Ascending aorta (tissue), 2 donors: ENCODE measurements around the gene EMP1. TPM values are rescaled to one million over a fixed set of nuclear protein-coding genes. Genes with fewer than 3 reads are reported as not detected.
A peak's percentile ranks its signal among the peaks of the same experiment; 100 is the strongest.

ENCODE experiments used
- DNase-seq, 2 donors: peaks; one replicate each; pipeline ENCODE4 v3.0.0-alpha.2; 2019; ENCODE audit warnings: low spot score in 2 of 2
- H3K27ac ChIP-seq, 2 donors: fragments of 200-600 bp; sonication (generic); one replicate each; pipeline ENCODE4 v1.5.1; 2016 to 2017; ENCODE audit warnings: mild to moderate bottlenecking in 1 of 2
- H3K27me3 ChIP-seq: fragments of 200-600 bp; sonication (generic); one replicate; pipeline ENCODE4 v1.5.1; 2017
- H3K36me3 ChIP-seq, 2 donors: fragments of 200-600 bp; sonication (generic); one replicate each; pipeline ENCODE4 v1.5.1; 2016
- H3K4me1 ChIP-seq, 2 donors: fragments of 200-600 bp; sonication (generic); one replicate each; pipeline ENCODE4 v1.5.1; 2016 to 2017; ENCODE audit warnings: mild to moderate bottlenecking in 1 of 2
- H3K4me3 ChIP-seq, 2 donors: fragments of 200-600 bp; sonication (generic); one replicate each; pipeline ENCODE4 v1.5.1; 2016 to 2017; ENCODE audit warnings: mild to moderate bottlenecking in 1 of 2
- H3K9me3 ChIP-seq, 2 donors: fragments of 200-600 bp; sonication (generic); one replicate each; pipeline ENCODE4 v1.5.1; 2016
- CTCF ChIP-seq, 3 experiments: fragments of 200-600 bp in 2 of 3; fragments of 450-650 bp in 1 of 3; sonication (generic) in 2 of 3; IDR thresholded peaks; one replicate each; pipeline ENCODE4 v1.5.1; 2016 to 2019; ENCODE audit warnings: antibody characterized with exemption in 3 of 3, mild to moderate bottlenecking in 1 of 3, moderate library complexity in 1 of 3
- intact Hi-C: fragments of 100-400 bp; cut with DNase I; formaldehyde crosslinking; loops from one replicate; pipeline ENCODE4 v1.15.1; 2023
- total RNA-seq: library from RNA; depleted of rRNA; stranded (reverse); fragments of >200 nt; gene quantifications from one replicate; pipeline ENCODE4 v1.1.0, GENCODE V29; 2016

The EMP1 gene
- total RNA-seq, 1 donor from 2014 or later: 588 TPM

- Histone ChIP-seq H3K9me3 (no peaks in the 10 kb centered on the region), H3K4me1 (peaks cover 3 to 7% of the 10 kb centered on the region in 2 donors), H3K27me3 (no peaks in the 10 kb centered on the region), H3K4me3 (no peak overlapping the region), H3K36me3 (no peaks in the 10 kb centered on the region), H3K27ac (peak overlapping the region in 1 of 2 donors; percentile 24)
- DNase-seq: no peak
- intact Hi-C loops: loop anchor here (5.0 kb wide), 2 partner anchors 152 to 292 kb away; partner anchors contain the start of gene FAM234B
- no peak for TF ChIP-seq CTCF (IDR thresholded peaks at IDR 0.05)
Measured at GRCh38 chr12:13194401-13195110, 2.0 kb upstream of the EMP1 start.

DNA sequence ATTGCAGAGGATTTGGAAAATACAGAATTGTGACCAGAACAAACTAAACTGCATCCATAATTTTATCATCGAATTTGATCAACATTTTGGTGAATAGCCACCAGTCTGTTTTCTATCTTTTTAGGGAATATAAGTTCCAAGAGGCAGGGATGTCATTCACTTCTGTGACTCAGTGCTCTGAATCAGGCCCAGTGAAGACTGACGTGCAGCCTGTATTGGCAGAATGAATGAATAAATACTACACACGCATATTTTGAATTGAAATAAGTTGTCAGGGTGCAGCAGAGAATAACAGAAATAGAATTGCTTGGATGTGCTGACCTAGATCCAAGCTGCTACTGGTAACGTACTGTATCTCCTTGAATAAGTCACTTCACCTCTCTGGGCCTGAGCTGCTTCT, 1.3 kb upstream of the EMP1 start:
- peak overlapping the region; percentile 82 to 85 for H3K27ac ChIP-seq
- DNase-seq: no peak
- no peaks in the 10 kb centered on the region for H3K27me3 ChIP-seq
- H3K4me3 ChIP-seq: no peak overlapping the region
- no peaks in the 10 kb centered on the region for H3K9me3 ChIP-seq
- intact Hi-C loops: loop anchor here (5.0 kb wide), 2 partner anchors 153 to 293 kb away; partner anchors contain the start of gene FAM234B
- no peaks in the 10 kb centered on the region for H3K36me3 ChIP-seq
- no peak for TF ChIP-seq CTCF (IDR thresholded peaks at IDR 0.05)
- H3K4me1 ChIP-seq: peaks cover 3 to 7% of the 10 kb centered on the region in 2 donors

DNA sequence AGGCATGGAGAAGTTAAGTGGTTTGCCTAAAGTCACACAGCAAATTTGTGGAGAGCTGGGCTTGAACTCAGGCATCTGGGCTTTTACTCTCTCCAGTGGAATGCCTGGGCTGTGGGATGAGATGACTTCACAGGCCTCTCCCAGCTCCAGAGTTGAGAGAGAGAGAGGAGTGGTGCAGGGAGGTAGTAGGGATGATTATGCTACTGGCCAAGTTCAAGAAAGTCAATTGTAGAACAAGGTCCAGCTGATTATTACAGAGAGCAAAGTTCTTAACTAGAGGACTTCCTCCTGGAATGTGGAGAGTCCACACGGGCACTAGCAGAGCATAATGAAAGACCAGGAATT, 769 bp upstream of the EMP1 start:
- no peak for TF ChIP-seq CTCF (IDR thresholded peaks at IDR 0.05)
- Histone ChIP-seq H3K9me3 (no peaks in the 10 kb centered on the region), H3K36me3 (no peaks in the 10 kb centered on the region), H3K27me3 (no peaks in the 10 kb centered on the region), H3K4me3 (peak overlapping the region in 1 of 2 donors; percentile 71), H3K4me1 (peaks cover 3 to 7% of the 10 kb centered on the region in 2 donors), H3K27ac (peak overlapping the region; percentile 82 to 85)
- no peak for DNase-seq
- intact Hi-C loops: loop anchor here (1.0 to 5.0 kb wide), 4 partner anchors 23 to 293 kb away; partner anchors contain the start of gene FAM234B

- peaks cover 3 to 7% of the 10 kb centered on the region in 2 donors for H3K4me1 ChIP-seq
- peak overlapping the region; percentile 52 to 71 for H3K4me3 ChIP-seq
- peak overlapping the region; percentile 82 to 85 for H3K27ac ChIP-seq
- H3K36me3 ChIP-seq: no peaks in the 10 kb centered on the region
- intact Hi-C loops: loop anchor here (2.0 to 5.0 kb wide), 3 partner anchors 24 to 295 kb away; partner anchors contain the start of gene FAM234B
- H3K9me3 ChIP-seq: no peaks in the 10 kb centered on the region
- no peak for DNase-seq
- H3K27me3 ChIP-seq: no peaks in the 10 kb centered on the region
- TF ChIP-seq CTCF (IDR thresholded peaks at IDR 0.05): no peak
Measured at GRCh38 chr12:13197032-13197431, 506 bp downstream of the EMP1 start.

DNA sequence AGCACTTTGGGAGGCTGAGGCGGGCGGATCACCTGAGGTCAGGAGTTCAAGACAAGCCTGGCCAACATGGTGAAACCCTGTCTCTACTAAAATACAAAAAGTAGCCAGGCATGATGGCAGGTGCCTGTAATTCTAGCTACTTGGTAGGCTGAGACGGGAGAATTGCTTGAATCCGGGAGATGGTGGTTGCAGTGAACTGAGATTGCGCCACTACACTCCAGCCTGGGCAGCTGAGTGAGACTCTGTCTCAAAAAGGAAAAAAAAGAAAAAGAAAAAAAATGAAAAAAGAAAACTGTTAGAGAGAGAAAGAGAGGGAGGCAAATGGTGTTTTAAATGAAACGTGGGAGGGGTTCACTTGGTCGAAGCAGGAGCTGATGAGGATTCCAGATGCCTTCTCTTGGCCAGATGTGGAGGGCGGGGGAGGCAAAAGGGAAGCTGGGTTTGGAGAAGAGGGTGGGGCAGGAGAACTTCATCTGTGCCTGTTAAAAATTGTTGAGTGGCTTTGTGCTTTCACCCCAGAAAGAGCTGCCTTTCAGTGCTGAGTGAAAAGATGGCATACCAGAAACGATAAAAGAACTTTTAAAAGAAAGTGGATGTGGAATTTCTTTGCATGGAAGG, 1.1 kb downstream of the EMP1 start:
- Histone ChIP-seq H3K4me3 (peak overlapping the region; percentile 52 to 71), H3K36me3 (no peaks in the 10 kb centered on the region), H3K4me1 (peaks cover 3 to 7% of the 10 kb centered on the region in 2 donors), H3K27me3 (no peaks in the 10 kb centered on the region), H3K27ac (peak overlapping the region; percentile 82 to 85), H3K9me3 (no peaks in the 10 kb centered on the region)
- no peak for TF ChIP-seq CTCF (IDR thresholded peaks at IDR 0.05)
- DNase-seq: no peak
- intact Hi-C loops: loop anchor here (2.0 to 5.0 kb wide), 3 partner anchors 25 to 295 kb away; partner anchors contain the start of gene FAM234B
